ENCODE data around the gene LRRC36. TPM values are rescaled to one million over a fixed set of nuclear protein-coding genes. Genes with fewer than 3 reads are reported as not detected.
A peak's percentile ranks its signal among the peaks of the same experiment; 100 is the strongest.

LRRC36 gene
- total RNA-seq, 1 experiment from 2014 or later: 0.13 TPM

GRCh38 chr16:67430504-67430976, 103.9 kb downstream of the LRRC36 start (continued):
- TF ChIP-seq ZNF532 (CRISPR knock-in tag; IDR thresholded peaks at IDR 0.05; ENCODE audit: borderline replicate concordance): no peak
- TF ChIP-seq NFYB (CRISPR knock-in tag; conservative IDR thresholded peaks at IDR 0.05; ENCODE audit: low read depth): peak; percentile 23; the same call in 1 of the 2 replicates
- no peak for TF ChIP-seq ZNF263 (CRISPR knock-in tag; IDR thresholded peaks at IDR 0.05; ENCODE audit: low read depth)
- TF ChIP-seq RELA (CRISPR knock-in tag; IDR thresholded peaks at IDR 0.05; ENCODE audit: borderline replicate concordance): no peak
- TF ChIP-seq ZNF512 (CRISPR knock-in tag; IDR thresholded peaks at IDR 0.05; ENCODE audit: borderline replicate concordance): no peak
- peak; percentile 70; the same call in 1 of the 2 replicates for TF ChIP-seq ZNF232 (CRISPR knock-in tag; IDR thresholded peaks at IDR 0.05)
- TF ChIP-seq TCF7 (CRISPR knock-in tag; IDR thresholded peaks at IDR 0.05; ENCODE audit: low read depth): peak; percentile 81; the same call in 1 of the 2 replicates
- no peak for TF ChIP-seq CREB1 (CRISPR knock-in tag; IDR thresholded peaks at IDR 0.05)
- TF ChIP-seq CDX4 (CRISPR knock-in tag; IDR thresholded peaks at IDR 0.05; ENCODE audit: borderline replicate concordance): no peak
- no peak for TF ChIP-seq GTF2I (CRISPR knock-in tag; conservative IDR thresholded peaks at IDR 0.05)
- TF ChIP-seq ZNF425 (CRISPR knock-in tag; conservative IDR thresholded peaks at IDR 0.05): no peak
- peak; percentile 96 for TF ChIP-seq FOXP1 (CRISPR knock-in tag; IDR thresholded peaks at IDR 0.05; ENCODE audit: borderline replicate concordance)

GRCh38 chr16:67430977-67431774, 104.6 kb downstream of the LRRC36 start, which contains the start of gene HSD11B2:
Gene HSD11B2 (plus strand): TSS chr16:67431121. CDS start chr16:67431249, 128 bp downstream.
- Mint-ChIP-seq H3K9me3 (no peaks in the 10 kb centered on the region), H3K4me1 (peaks cover 60% of the 10 kb centered on the region)
- no peak for TF ChIP-seq MYBL2 (CRISPR knock-in tag; IDR thresholded peaks at IDR 0.05)
- TF ChIP-seq ZNF671 (CRISPR knock-in tag; IDR thresholded peaks at IDR 0.05): no peak
- TF ChIP-seq ERG (CRISPR knock-in tag; IDR thresholded peaks at IDR 0.05): no peak
- no peak for TF ChIP-seq USF2 (CRISPR knock-in tag; IDR thresholded peaks at IDR 0.05)
- TF ChIP-seq GTF2I (CRISPR knock-in tag; conservative IDR thresholded peaks at IDR 0.05): no peak
- no peak for TF ChIP-seq NR1H2 (CRISPR knock-in tag; IDR thresholded peaks at IDR 0.05)
- no peak for TF ChIP-seq ZNF396 (CRISPR knock-in tag; IDR thresholded peaks at IDR 0.05; ENCODE audit: borderline replicate concordance)
- TF ChIP-seq FOXP4 (CRISPR knock-in tag; IDR thresholded peaks at IDR 0.05): peak; percentile 75; the same call in 1 of the 2 replicates
- TF ChIP-seq ESRRA (CRISPR knock-in tag; IDR thresholded peaks at IDR 0.05; ENCODE audit: borderline replicate concordance): no peak

More at GRCh38 chr16:67430977-67431774, 104.6 kb downstream of the LRRC36 start, which contains the start of gene HSD11B2:
- CTCF ChIA-PET: interaction anchor here (0.5 to 4.7 kb wide), 33 partner anchors 10 to 663 kb away, joined by 3 to 57 read pairs (median 6); partner anchors contain the start of genes ATP6V0D1, FHOD1, KCTD19 and LRRC36
- peak within 1 kb of the TSS; percentile 77 for H3K4me3 Mint-ChIP-seq
- ATAC-seq (peak; percentile 54), DNase-seq (ENCODE audit: low spot score) (peak; percentile 75)
- H3K27me3 Mint-ChIP-seq (ENCODE audit: low read depth): peaks cover 12% of the 10 kb centered on the region
- H3K36me3 Mint-ChIP-seq: no peaks in the 10 kb centered on the region
- H3K27ac Mint-ChIP-seq: peak within 1 kb of the TSS; percentile 53
- POLR2A ChIA-PET: interaction anchor here (0.6 to 1.3 kb wide), 5 partner anchors 10 to 160 kb away, joined by 3 to 5 read pairs (median 3); no protein-coding TSS in a partner anchor

Measured in WTC11 (cell line).